H1 (cell line): Measurements from ENCODE around the gene ACTR3C.
"Not testable (repeated sequence)": the region's sequence is repeated elsewhere in the genome, so short reads cannot be mapped to it uniquely, and the experiment has no call there.

Source experiments
- ATF2 ChIP-seq: IDR thresholded peaks from 2 replicates; pipeline ENCODE4 v1.6.1; 2012; ENCODE audit warnings: low read length, inconsistent platforms
- CHD1 ChIP-seq: IDR thresholded peaks from 2 replicates; pipeline ENCODE4 v1.6.1; 2012; ENCODE audit warnings: low read depth, low read length, improper control_type of control experiment
- CREB1 ChIP-seq: IDR thresholded peaks from 2 replicates; pipeline ENCODE4 v1.6.1; 2012; ENCODE audit warnings: inconsistent platforms
- EP300 ChIP-seq, 2 experiments: IDR thresholded peaks; 1 replicate in 1 of 2; 2 replicates in 1 of 2; pipeline ENCODE4 v1.6.1; 2011 to 2012; ENCODE audit warnings: low read depth in 2 of 2, low read length in 2 of 2, mild to moderate bottlenecking in 2 of 2, borderline replicate concordance in 1 of 2, inconsistent platforms in 1 of 2, moderate library complexity in 1 of 2
- JUND ChIP-seq: IDR thresholded peaks from 2 replicates; pipeline ENCODE4 v1.6.1; 2011; ENCODE audit warnings: mild to moderate bottlenecking, improper control_type of control experiment, low read length
- POLR2A ChIP-seq, 2 experiments: IDR thresholded peaks; 1 replicate in 1 of 2; 2 replicates in 1 of 2; pipeline ENCODE4 v1.6.1; 2011; ENCODE audit warnings: low read depth in 2 of 2, low read length in 2 of 2, mild to moderate bottlenecking in 2 of 2; ENCODE audit errors: control extremely low read depth in 1 of 2
- SUZ12 ChIP-seq: fragments of 200-600 bp; sonication (generic); IDR thresholded peaks from 2 replicates; pipeline ENCODE4 v1.6.1; 2012; ENCODE audit warnings: mild to moderate bottlenecking, inconsistent platforms, low read length, moderate library complexity, mixed read lengths
- USF2 ChIP-seq: IDR thresholded peaks from 2 replicates; pipeline ENCODE4 v1.6.1; 2011; ENCODE audit warnings: low read length, improper control_type of control experiment
- TF ChIP-seq, protein P1 (sequence below), 3 experiments: IDR thresholded peaks; 1 replicate in 2 of 3; 2 replicates in 1 of 3; pipeline versions ENCODE4 v1.5.1 to v1.6.1; 2011; ENCODE audit warnings: low read length in 3 of 3, mild to moderate bottlenecking in 3 of 3, inconsistent platforms in 2 of 3, low read depth in 1 of 3, moderate library complexity in 1 of 3; ENCODE audit not compliant: insufficient read depth in 1 of 3; ENCODE audit errors: control extremely low read depth in 1 of 3

GRCh38 chr7:150295027-150295426, 28.3 kb downstream of the ACTR3C start:
- TF ChIP-seq, protein P1, sequence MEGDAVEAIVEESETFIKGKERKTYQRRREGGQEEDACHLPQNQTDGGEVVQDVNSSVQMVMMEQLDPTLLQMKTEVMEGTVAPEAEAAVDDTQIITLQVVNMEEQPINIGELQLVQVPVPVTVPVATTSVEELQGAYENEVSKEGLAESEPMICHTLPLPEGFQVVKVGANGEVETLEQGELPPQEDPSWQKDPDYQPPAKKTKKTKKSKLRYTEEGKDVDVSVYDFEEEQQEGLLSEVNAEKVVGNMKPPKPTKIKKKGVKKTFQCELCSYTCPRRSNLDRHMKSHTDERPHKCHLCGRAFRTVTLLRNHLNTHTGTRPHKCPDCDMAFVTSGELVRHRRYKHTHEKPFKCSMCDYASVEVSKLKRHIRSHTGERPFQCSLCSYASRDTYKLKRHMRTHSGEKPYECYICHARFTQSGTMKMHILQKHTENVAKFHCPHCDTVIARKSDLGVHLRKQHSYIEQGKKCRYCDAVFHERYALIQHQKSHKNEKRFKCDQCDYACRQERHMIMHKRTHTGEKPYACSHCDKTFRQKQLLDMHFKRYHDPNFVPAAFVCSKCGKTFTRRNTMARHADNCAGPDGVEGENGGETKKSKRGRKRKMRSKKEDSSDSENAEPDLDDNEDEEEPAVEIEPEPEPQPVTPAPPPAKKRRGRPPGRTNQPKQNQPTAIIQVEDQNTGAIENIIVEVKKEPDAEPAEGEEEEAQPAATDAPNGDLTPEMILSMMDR (IDR thresholded peaks at IDR 0.05; ENCODE audit: control extremely low read depth in 1 of 3, insufficient read depth in 1 of 3, low read depth in 1 of 3, low read length in 3 of 3): not testable (repeated sequence)
- TF ChIP-seq JUND; USF2; EP300 (IDR thresholded peaks at IDR 0.05; ENCODE audit: borderline replicate concordance in 1 of 2, low read depth in 2 of 2, low read length in 2 of 2); SUZ12; CREB1; ATF2; CHD1; POLR2A (IDR thresholded peaks at IDR 0.05; ENCODE audit: control extremely low read depth in 1 of 2, low read depth in 2 of 2, low read length in 2 of 2): not testable (repeated sequence)
